ENCODE results near the gene TRMT2B. TPM values are rescaled to one million over a fixed set of nuclear protein-coding genes. Genes with fewer than 3 reads are reported as not detected.
A peak's percentile ranks its signal among the peaks of the same experiment; 100 is the strongest.

TRMT2B gene
- total RNA-seq, 2 donors from 2014 or later, result 14.1 to 19.8 TPM

- WGBS, 2 experiments (ENCODE audit: insufficient coverage in 1 of 2, insufficient read length in 1 of 2), result 5% methylated on average over 16 of the region's 23 CpGs; no CpG with 5 or more reads in 1 of the 2 experiments
- no peak within 1 kb of the TSS for H3K9ac ChIP-seq (ENCODE audit: extremely low read depth, low read length, poor library complexity, severe bottlenecking)
Measured at GRCh38 chrX:101078716-101079598, 27.0 kb upstream of the TRMT2B start, which contains the start of gene TMEM35A. Gene TMEM35A, plus strand, starts transcription at chrX:101078879. Its CDS starts 124 bp downstream, at chrX:101079003.

GRCh38 chrX:101071582-101071981 lies 19.7 kb upstream of the TRMT2B start:
- Mint-ChIP-seq H3K9me3 (peaks cover 51% of the 10 kb centered on the region), H3K36me3 (ENCODE audit: low read depth) (no peaks in the 10 kb centered on the region), H3K27ac (no peak overlapping the region), H3K4me1 (no peaks in the 10 kb centered on the region), H3K27me3 (ENCODE audit: insufficient read depth) (no peaks in the 10 kb centered on the region), H3K4me3 (no peak overlapping the region)
- Histone ChIP-seq H3K27ac (ENCODE audit: low read depth, low read length) (no peak overlapping the region), H3K9ac (ENCODE audit: extremely low read depth, low read length, poor library complexity, severe bottlenecking) (no peak overlapping the region), H3K4me1 (ENCODE audit: control insufficient read depth, insufficient read depth, low read length) (no peaks in the 10 kb centered on the region), H3K9me3 (ENCODE audit: control insufficient read depth, low read length) (no peaks in the 10 kb centered on the region), H3K36me3 (ENCODE audit: control insufficient read depth, insufficient read depth, low read length) (no peaks in the 10 kb centered on the region), H3K4me3 (ENCODE audit: low read length) (no peak overlapping the region), H3K27me3 (ENCODE audit: control insufficient read depth, insufficient read depth, low read length, poor library complexity, severe bottlenecking) (no peaks in the 10 kb centered on the region)
- TF ChIP-seq CTCF (conservative IDR thresholded peaks at IDR 0.05), result no peak
- no peak for DNase-seq
- 84% methylated on average over 2 of the region's 3 CpGs; no CpG with 5 or more reads in 1 of the 2 experiments for WGBS, 2 experiments (ENCODE audit: insufficient coverage in 1 of 2, insufficient read length in 1 of 2)

More at GRCh38 chrX:101078716-101079598, 27.0 kb upstream of the TRMT2B start, which contains the start of gene TMEM35A:
- Mint-ChIP-seq H3K4me1 (peaks cover 5% of the 10 kb centered on the region), H3K27ac (no peak within 1 kb of the TSS), H3K27me3 (ENCODE audit: insufficient read depth) (peaks cover 17% of the 10 kb centered on the region), H3K4me3 (peak within 1 kb of the TSS; percentile 69), H3K36me3 (ENCODE audit: low read depth) (no peaks in the 10 kb centered on the region), H3K9me3 (peaks cover 59% of the 10 kb centered on the region)
- Histone ChIP-seq H3K9me3 (ENCODE audit: control insufficient read depth, low read length) (no peaks in the 10 kb centered on the region), H3K27ac (ENCODE audit: low read depth, low read length) (no peak within 1 kb of the TSS), H3K36me3 (ENCODE audit: control insufficient read depth, insufficient read depth, low read length) (no peaks in the 10 kb centered on the region), H3K4me1 (ENCODE audit: control insufficient read depth, insufficient read depth, low read length) (no peaks in the 10 kb centered on the region), H3K27me3 (ENCODE audit: control insufficient read depth, insufficient read depth, low read length, poor library complexity, severe bottlenecking) (no peaks in the 10 kb centered on the region), H3K4me3 (ENCODE audit: low read length) (peak within 1 kb of the TSS; percentile 76)
- peak; percentile 62 for DNase-seq
- TF ChIP-seq CTCF (conservative IDR thresholded peaks at IDR 0.05), result no peak

GRCh38 chrX:101062176-101062575 lies 10.3 kb upstream of the TRMT2B start:
- DNase-seq, result no peak
- peaks cover 62% of the 10 kb centered on the region for H3K9me3 Mint-ChIP-seq
- H3K36me3 Mint-ChIP-seq (ENCODE audit: low read depth), result no peaks in the 10 kb centered on the region
- H3K9me3 ChIP-seq (ENCODE audit: control insufficient read depth, low read length), result no peaks in the 10 kb centered on the region
- H3K36me3 ChIP-seq (ENCODE audit: control insufficient read depth, insufficient read depth, low read length), result no peaks in the 10 kb centered on the region
- no peak for TF ChIP-seq CTCF (conservative IDR thresholded peaks at IDR 0.05)
- no peak overlapping the region for H3K4me3 Mint-ChIP-seq
- no peak overlapping the region for H3K27ac Mint-ChIP-seq
- no peak overlapping the region for H3K27ac ChIP-seq (ENCODE audit: low read depth, low read length)
- H3K4me1 ChIP-seq (ENCODE audit: control insufficient read depth, insufficient read depth, low read length), result no peaks in the 10 kb centered on the region
- no peak overlapping the region for H3K9ac ChIP-seq (ENCODE audit: extremely low read depth, low read length, poor library complexity, severe bottlenecking)
- H3K4me1 Mint-ChIP-seq, result no peaks in the 10 kb centered on the region
- H3K27me3 ChIP-seq (ENCODE audit: control insufficient read depth, insufficient read depth, low read length, poor library complexity, severe bottlenecking), result no peaks in the 10 kb centered on the region
- H3K4me3 ChIP-seq (ENCODE audit: low read length), result no peak overlapping the region
- H3K27me3 Mint-ChIP-seq (ENCODE audit: insufficient read depth), result no peaks in the 10 kb centered on the region
